HG03342 (cell line): Measurements from ENCODE around the gene FBXO41.

Source experiments
- ATAC-seq: cut with Tn5 transposase; IDR thresholded peaks from one replicate; pipeline ENCODE4 v1.9.1; 2021; ENCODE audit warnings: mild to moderate bottlenecking, moderate library complexity; ENCODE audit not compliant: unreplicated experiment

The FBXO41 gene

GRCh38 chr2:73290049-73290839, 6.0 kb upstream of the FBXO41 start:
- no peak for ATAC-seq

- ATAC-seq: no peak
Measured at GRCh38 chr2:73289304-73289703, 5.0 kb upstream of the FBXO41 start.

GRCh38 chr2:73286134-73286655, 1.9 kb upstream of the FBXO41 start:
- ATAC-seq: no peak

GRCh38 chr2:73285159-73285739, 971 bp upstream of the FBXO41 start:
- peak; percentile 63 for ATAC-seq

DNA sequence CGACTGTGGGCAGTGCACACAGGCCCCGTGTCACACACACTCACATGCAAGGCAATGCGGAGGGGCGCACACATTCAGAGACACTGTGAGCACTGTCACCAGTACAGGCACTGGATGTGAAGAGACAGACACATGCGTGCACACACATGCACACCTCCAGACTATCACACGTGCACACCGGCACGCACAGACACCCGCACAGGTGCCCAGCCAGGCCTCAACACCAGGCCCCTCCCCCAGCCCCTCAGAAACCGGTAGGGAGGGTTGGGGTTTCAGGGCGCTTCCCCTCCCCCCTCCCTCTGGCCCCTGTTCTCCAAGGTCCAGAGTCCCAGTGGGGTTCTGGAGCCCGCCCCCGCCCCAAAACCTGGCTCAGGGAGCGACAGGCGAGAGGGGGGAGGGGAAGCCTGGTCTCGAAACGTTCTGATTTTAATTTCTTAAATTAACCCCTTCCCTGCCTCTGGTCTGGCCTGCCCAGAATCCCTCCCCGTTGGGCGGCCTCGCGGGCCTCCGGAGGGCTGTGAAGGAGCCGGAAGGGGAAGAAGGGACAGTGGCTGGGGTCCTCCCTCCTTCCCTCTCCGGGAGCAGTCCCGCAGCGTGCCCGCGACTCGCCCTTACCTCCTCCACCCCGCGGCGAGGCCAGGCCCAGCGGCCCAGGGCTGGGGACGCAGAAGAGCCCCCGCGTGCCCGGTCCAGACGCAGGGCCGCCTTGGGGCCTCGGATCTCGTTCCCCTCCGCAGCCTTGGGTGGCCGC, 558 bp downstream of the FBXO41 start:
- peak; percentile 21 for ATAC-seq

DNA sequence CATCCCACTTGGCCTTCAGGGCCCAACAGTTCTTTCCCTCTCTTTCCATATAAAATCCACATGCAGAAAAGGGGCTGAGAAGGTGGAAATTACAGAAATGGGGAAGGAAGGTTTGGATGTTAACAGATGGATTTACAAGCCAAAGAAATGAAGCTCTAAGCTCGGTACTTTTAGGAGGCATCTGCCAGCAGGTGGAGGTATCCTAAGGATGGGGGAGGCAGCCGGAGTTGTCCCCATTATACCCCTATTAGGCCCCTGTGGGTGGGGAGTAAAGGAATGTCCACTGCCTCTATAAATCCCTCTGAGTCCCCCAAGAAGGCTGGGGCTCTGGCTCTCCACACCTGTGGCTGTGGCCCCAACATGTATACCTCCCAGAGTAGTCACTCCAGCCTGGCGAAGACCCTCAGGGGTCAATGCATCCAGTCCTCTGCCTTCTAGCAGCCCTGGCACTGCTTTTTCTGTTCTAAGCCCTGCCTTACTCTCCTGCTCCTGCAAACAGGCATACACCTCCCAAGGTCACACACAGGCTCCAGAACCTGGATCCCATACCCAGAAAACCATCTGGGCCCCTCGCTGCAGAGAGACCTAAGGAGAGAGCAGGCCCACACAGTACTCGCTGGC, 1.2 kb downstream of the FBXO41 start:
- ATAC-seq: no peak

- no peak for ATAC-seq
Measured at GRCh38 chr2:73281244-73281643, 3.0 kb downstream of the FBXO41 start.

DNA sequence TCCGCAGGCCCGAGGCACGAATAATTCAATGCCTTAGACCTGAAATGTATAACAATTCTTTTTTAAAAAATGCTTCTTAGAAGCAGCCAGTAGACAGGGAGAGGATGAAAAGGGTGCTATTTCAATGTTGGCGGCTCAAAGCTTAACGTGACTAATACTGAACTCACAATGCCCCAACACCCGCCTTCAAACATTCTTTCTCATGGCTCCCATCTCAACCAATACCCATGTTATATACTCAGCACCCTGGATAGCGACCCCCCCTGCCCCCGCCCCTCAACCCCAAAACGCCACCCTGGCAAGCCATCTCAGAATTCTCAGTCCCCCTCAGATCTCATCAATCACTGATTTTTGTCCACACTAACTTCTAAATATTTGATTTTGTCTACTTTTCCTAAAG, 4.4 kb downstream of the FBXO41 start:
- ATAC-seq: no peak

DNA sequence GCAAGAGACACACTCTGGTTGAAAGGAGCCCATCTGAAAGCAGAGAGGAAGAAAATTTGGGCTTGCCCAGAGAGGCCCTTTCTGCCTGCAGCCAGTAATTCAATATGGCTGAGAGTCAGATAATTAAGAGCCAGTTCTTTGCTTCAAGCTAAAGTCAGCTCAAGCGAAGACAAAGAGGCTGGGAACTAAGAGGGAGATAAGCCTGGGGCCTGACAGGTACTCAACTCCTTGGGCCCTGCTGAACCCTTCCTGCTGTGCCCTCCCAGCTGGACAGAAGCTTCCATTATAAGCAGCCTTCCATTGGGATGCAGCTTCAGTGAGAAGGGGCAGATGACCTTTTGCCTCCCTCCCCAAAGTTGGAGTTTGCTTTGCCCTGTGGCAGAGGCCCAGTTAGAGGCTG, 12.0 kb downstream of the FBXO41 start:
- ATAC-seq: no peak

GRCh38 chr2:73269686-73270465, 14.4 kb downstream of the FBXO41 start:
- ATAC-seq: no peak

GRCh38 chr2:73268830-73269685, 15.2 kb downstream of the FBXO41 start:
- peak; percentile 87 for ATAC-seq

DNA sequence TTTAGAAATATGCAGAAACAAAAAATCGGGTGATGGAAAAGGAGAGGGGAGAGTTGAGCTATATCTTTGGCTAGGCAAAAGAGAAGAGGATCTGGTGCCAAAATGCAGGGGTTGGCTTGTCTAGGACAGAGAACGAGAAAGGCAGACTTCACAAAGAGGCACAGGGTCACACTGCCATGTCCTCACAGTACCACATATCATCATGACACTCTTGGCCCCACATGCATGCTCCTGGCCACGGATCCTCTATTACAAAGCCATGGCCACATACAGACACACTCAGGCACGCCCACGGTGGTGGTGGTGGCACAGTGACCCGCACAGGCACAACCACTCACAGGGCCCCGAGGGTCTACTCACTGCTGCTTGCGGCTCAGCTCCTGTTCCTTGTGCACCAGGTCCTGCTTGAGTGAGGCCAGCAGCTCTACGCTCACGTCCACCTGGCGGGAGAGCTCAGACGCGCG, 15.9 kb downstream of the FBXO41 start:
- ATAC-seq: no peak

DNA sequence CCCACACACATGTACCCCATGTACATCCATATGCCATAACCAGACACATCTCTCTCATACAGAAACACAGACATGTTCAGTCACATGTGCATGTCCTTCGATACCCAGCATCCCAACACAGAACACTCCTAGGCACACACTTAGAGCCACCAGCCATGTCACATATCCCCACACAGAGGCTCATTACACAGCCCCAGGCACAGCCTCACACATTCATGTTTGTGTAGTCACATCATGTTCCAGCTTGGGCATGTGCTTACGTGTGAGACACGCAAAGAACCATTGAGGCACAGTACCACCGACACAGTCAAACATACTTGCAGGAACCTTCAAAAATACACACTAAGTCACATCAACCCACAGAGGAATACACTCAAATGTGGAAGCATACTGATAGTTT, 17.3 kb downstream of the FBXO41 start:
- no peak for ATAC-seq

DNA sequence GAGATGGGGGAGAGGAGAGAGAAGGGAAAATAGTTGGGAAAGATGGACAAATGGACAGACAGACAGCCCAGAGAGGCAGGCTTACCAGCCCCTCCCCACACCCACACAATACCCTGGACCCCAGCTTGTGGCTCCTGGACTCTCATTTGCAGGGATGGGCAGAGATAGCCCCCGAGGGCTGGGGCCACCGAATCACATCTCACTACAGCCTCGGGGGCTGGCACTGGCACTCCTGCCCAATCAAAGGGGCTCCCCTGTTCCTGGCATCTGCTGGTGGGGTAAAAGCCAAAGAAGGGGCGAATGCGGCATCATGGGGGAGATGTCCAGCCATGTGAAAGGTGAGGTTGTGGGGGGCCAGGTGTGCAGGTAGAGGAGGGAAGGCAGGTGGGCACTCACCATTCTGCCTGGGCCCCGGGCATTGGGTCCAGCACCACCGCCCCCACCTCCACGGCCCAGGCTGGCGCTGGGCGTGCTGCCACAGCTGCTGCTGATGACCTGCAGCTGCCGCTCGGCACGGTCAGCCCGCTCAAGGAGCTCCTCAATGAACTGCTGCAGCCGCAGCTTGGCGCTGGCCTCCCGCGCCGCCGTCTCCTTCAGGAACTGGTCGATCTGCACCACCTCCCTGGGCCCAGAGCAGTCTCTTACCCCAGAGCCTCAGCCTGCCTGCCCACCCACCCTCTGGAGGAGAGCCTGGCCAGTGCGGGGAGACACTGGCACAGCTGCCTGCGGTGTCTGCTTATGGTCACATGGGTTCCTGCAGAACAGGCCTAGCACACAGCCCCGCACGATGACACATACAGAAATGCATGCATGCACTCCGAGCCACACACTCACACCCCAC, 18.0 kb downstream of the FBXO41 start:
- no peak for ATAC-seq

- no peak for ATAC-seq
Measured at GRCh38 chr2:73265298-73266060, 18.8 kb downstream of the FBXO41 start.

GRCh38 chr2:73264783-73265182, 19.5 kb downstream of the FBXO41 start:
- ATAC-seq: no peak

DNA sequence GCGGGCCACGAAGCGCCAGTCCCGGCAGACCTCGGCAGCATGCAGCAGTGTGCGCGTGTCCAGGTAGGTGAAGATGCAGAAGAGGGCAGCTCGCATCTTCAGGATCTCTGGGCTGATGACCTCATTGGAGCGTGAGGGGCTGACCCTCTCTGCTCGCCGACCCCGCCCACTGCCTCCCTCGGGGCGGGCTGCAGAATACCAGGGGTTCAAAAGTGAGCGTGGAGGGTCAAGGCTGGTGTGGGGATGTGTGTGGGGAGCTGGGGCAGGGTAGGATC, 20.0 kb downstream of the FBXO41 start:
- ATAC-seq: no peak
